ENCODE data around the gene LYSET.
"Not testable (repeated sequence)": the region's sequence is repeated elsewhere in the genome, so short reads cannot be mapped to it uniquely, and the experiment has no call there.

Gene LYSET, protein sequence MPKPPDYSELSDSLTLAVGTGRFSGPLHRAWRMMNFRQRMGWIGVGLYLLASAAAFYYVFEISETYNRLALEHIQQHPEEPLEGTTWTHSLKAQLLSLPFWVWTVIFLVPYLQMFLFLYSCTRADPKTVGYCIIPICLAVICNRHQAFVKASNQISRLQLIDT

DNA sequence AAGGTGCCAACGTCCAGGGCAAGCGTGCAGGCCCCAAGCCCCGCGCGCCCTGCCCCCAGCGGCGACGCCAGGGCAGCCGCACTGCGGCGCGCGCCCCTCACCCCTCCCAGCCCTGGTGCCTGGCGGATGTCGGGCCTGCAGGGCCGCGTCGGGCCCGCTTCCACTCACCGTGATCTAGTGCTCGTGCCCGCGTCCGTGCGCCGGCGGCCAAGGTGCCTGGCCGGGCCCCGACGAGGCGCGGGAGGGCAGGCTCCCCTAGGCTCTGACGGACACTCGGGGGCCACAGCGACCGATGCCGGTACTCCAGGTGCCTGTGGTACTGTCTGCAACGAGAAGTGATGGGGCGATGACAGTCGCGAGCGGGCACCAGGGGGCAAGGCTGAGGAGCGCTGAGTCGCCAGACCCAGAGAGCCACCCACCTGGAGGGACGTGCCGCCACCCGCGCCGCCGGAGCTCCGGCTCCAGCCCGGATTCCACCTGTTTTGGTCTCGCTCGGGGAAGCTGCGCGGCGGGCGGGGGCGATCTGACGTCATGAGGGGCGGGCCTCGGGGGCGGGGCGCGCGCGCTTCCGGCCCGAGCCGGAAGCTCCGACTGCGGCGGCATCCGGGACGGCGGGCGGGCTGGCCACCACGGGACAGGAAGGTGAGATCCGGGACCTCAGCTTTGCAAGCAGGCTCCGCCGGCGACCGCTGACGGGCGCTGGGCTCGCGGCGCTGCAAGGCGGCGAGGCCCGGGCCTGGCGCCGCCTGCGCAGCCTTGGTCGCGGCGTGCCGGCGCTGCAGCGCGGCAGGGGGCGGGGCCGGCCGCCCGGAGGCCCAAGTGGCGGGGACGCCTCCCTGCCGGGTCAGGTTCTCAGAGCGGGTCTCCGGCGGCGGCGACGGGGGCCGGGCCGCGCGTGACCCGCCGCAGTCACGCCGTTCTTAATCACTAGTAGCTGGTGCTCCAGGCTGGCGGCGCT, at the start of gene LYSET, which contains the start of gene MOAP1:
Gene LYSET, plus strand, starts transcription at position 927 of the 958 bp plus-strand sequence. CDS start 89 bp downstream, outside the sequence.
Gene MOAP1, minus strand, starts transcription at position 507 of the 958 bp plus-strand sequence. CDS start 655 bp downstream, outside the sequence.
- peak; percentile 39 to 46 for DNase-seq (ENCODE audit: low read depth in 2 of 2)

DNA sequence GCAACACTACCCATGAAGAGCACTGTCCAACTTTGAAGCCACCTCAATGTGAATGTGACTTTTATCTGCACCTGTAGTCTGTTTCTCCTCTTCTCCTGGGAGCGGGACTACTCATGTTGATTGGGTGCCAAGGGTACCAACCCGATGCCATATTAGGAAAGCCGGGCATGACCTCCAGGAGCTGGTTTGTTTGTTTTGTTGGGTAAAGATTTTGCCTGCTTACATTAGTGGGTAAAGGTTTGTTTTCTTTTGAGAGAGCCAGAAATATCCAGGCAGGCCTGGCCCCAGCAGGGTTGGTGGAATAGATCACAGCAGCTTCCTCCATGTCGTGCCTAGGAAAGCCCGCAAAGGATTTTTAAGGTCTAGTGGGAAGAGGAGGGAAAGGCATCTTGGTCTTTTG, 49.7 kb upstream of the LYSET start:
- DNase-seq (ENCODE audit: low read depth in 2 of 2), result no peak

DNA sequence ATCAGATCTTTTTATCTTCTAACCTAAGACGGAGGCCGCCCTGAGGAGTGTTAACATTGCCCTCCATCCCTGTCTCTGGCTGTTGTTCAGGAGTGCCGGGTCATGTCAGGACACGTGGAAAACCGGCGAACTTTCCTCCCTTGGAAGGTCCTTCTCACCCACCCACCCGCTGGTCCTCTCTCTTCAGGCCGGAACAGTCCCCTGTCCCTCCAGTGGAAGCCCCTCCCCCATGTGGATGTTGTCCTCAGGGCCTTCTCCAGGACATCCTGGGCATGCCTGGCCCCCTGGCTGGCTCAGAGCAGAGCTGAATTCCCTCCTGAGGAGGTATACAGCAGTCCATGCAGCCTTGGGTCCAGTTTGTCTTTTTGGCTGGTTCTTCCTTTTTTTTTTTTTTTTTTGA, 49.1 kb upstream of the LYSET start:
- no peak for DNase-seq (ENCODE audit: low read depth in 2 of 2)

DNA sequence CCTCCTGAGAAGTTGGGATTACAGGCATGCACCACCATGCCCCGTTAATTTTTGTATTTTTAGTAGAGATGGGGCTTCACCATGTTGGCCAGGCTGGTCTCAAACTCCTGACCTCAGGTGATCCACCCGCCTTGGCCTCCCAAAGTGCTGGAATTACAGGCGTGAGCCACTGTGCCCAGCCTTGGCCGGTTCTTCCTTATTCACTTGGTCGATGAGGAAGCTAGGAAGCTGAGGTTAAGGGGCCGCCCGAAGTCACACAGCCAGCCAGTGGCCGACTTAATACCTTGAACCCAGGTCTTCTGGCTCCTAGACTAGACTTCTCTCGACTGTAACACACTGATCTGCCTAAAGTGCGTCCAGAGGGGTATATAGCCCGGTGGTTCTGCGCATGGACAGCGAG, 48.6 kb upstream of the LYSET start:
- not testable (repeated sequence) for DNase-seq (ENCODE audit: low read depth in 2 of 2)

DNA sequence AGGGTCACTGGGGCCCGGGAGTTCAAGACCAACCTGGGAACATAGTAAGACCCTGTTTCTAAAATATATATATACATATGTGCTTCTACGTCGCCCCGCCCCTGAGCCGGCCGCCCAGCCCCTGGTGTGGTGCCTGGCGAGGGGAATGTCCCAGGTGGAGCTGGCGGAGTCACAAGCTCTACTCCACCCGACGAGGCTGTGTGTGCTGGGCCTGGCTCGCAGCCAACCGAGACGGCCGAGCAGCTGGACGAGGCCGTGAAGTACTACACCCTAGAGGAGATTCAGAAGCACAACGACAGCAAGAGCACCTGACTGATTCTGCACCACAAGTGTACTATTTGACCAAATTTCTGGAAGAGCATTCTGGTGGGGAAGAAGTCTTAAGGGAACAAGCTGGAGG, 47.3 kb upstream of the LYSET start:
- DNase-seq (ENCODE audit: low read depth in 2 of 2), result no peak

DNA sequence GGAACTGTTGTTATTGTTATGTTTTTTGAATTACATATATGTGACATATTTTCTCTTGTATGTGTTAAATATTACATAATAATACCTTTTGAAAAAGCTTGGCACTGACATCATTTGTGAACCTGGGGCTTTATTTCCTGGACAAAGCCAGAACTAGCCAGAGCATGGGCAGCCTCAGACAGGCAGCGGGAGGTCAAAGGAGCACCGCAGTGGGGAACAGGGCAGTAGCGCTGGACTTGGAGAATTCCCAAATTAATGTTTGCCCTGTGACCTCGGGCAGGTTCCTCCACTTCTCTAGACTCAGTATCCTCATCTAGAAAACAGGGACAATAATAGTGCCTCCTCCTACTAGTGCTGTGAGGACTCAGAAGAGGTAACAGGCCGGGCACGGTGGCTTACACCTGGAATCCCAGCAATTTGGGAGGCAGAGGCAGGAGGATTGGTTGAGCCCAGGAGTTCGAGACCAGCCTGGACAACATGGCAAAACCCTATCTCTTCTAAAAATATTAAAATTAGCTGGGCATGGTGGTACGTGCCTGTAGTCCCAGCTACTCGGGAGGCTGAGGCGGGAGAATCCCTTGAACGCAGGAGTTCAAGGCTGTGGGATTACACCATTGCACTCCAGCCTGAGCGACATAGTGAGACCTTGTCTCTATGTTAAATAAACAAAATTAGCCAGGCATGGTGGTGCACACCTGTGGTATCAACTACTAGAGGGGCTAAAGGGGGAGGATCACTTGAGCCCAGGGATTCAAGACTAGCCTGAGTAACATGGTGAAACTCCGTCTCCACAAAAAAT, 42.1 kb upstream of the LYSET start:
- no peak for DNase-seq (ENCODE audit: low read depth in 2 of 2)

DNA sequence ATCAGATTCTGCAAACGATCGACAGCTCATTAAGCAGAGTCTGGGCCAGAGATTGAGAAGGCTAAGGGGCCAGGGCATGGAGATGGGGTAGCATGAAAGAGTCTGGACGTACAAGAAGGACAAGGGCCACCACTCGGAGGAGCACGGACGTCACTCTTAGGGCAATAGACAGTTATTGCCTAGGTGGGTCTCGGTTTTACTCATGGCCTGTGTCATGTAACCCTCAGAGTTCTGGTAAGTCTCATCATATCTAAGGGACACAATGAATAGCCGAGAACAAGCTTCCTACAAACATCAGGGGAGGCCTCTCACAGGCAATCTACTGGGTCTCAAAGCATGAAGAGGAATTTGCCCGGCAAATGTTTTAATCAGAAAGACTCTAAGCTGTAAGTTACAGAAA, 39.0 kb upstream of the LYSET start:
- no peak for DNase-seq (ENCODE audit: low read depth in 2 of 2)

DNA sequence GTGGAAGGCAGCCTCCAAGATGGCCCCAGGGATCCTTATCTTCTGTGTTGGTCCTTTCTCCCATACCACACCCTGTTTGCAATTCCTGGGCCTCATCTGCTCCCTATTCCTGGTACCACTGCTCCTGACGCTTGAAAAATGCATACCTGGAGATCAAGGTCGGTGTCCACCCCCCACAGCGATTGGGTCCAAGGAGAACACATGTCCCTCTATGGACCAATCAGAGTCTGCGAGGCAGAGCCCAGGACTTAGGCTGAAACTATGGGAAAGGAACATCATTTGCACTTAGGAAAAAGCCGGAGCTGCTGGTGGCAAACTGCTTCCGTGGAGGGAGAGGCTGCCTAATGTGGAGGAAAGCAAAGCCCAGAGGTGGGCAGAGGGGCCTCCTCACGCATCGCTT, 36.1 kb upstream of the LYSET start:
- DNase-seq (ENCODE audit: low read depth in 2 of 2), result no peak

DNA sequence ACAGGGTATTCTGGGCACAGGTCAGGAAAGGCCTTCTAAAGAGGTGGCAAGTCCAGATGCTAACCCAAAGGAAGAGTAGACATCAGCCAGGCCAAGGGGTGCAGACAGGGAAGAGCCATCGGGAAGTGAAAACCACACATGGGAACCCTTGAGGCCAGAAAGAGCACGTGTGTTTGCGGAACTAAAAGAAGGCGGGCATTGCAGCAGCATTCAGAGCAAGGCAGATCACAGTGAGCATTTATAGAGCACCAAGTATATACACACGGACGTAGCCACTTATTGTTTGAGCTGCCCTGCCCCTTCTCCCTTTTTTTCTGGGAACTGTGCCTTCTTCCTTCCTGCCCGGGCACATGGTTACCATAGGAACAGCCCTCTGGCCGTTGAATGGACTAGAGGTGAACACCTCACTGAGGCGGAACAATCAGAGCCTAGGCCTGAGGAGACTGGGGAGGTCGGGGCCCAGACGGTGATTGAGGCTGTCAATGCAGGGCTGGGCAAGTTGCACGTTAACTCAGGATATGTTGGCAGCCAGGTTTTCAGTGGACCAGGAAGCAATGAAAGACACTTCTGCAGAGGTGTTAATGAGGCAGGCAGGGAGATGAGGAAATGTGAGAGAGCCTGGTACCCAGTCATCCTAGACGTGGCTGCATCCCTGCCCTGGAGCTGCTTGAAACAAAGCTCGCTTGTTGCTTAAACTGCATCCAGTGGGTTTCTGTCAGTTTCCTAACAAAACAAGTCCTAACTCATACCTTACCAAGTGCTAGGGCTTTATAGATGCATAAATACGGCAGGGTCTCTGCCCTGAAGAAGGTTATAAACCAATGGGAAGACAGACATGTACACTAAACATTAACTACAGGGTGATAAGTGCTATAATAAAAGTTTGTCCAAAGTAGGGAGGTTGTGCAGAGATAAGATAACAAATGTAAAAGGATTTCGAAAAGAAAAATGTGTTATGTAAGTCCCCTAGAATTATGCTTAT, 34.6 kb upstream of the LYSET start:
- DNase-seq (ENCODE audit: low read depth in 2 of 2), result no peak

DNA sequence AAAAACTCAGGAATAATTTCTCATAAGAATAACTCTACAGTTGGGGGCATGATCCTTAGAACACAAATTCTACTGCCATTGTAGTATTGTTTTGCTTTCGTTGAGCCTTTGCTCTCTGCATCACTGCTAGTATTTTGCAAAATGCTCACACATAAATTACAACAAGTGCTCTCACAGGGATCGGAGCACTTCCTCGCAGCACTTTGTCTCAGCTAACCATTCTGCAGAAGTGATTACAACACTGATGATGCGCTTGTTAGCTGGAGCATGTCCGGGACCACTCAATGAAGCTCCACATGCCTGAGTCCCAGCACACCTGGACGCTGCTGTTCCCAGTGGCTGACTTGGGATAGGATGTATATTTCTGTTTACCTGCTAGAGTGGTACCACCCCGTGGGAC, 32.0 kb upstream of the LYSET start:
- no peak for DNase-seq (ENCODE audit: low read depth in 2 of 2)

DNA sequence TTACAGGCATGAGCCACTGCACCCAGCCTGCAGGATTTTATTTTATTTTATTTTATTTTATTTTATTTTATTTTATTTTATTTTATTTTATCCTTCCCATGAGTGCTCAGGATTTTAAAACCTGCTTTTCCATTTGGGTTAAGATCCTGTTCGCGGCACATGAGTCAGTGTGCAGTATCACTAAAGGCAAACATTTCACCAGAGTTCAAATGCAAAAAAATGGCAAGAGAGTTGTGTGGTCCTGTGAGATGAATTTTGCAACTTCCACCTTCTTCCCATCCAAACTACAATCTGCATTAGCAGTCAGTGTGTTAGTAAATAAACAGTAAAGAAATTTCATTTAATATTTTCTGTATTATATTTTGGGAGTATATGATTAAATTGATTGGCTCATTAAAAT, 29.4 kb upstream of the LYSET start:
- DNase-seq (ENCODE audit: low read depth in 2 of 2), result no peak

DNA sequence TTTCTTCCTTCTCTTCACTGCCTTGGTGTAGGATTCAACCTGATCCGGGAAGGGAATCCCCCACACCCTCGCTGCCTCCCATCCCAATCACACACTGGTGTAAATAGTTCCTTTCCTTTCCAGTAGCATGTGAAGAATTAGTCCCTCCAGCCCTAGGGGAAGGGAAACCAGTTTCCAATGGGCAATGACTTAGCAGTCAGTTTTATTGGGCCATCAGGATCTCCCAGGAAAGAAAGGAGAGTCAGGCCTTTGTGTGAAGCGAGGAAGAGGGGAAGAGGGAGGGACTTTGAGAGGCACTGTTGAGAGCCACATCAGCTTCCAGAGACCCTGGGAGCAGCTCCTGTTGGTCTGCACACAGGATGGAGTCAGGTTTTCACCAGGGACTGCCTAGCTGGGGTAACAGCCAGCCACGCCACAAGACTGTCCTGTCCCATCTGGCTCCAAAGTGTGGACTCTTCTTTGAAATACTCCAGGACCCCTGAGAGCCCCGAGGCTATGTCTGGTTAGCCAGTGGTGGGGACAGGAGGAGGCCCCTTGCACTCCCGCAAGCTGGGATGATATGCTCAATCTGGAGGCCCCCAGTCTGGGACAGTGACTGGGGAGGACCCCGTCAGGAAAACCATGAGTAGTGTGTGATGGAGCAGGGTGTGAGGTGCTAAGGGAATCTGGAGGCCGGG, 28.3 kb upstream of the LYSET start:
- no peak for DNase-seq (ENCODE audit: low read depth in 2 of 2)

DNA sequence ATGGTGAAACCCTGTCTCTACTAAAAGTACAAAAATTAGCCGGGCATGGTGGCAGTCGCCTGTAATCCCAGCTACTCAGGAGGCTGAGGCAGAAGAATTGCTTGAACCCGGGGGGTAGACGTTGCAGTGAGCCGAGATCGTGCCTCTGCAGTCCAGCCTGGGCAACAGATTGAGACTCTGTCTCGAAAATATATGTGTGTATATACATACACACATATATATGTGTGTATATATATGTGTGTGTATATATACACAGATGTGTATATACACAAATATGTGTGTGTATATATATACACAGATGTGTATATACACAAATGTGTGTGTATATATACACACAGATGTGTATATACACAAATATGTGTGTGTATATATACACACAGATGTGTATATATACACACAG, 26.8 kb upstream of the LYSET start:
- not testable (repeated sequence) for DNase-seq (ENCODE audit: low read depth in 2 of 2)

DNA sequence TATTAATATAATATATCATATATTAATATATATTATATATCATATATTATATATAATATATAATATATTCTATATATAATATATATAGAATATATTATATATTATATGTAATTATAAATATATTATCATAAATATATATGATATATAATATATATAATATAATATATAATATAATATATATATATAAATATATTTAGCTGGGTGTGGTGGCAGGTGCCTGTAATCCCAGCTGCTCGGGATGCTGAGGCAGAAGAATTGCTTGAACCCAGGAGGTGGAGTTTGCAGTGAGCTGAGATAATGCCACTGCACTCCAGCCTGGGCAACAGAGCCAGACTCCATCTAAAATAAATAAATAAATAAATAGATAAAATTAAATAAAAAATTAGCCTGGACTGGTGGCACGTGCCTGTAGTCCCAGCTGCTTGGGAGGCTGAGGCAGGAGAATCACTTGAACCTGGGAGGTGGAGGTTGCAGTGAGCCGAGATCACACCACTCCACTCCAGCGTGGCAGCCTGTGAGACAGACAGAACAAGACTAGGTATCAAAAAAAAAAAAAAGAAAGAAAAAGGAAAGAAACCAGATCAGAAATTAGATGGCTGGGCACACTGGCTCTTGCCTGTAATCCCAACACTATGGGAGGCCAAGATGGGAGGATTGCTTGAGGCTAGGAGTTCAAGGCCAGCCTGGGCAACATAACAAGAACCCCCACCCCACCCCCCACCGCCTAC, 25.3 kb upstream of the LYSET start:
- not testable (repeated sequence) for DNase-seq (ENCODE audit: low read depth in 2 of 2)

DNA sequence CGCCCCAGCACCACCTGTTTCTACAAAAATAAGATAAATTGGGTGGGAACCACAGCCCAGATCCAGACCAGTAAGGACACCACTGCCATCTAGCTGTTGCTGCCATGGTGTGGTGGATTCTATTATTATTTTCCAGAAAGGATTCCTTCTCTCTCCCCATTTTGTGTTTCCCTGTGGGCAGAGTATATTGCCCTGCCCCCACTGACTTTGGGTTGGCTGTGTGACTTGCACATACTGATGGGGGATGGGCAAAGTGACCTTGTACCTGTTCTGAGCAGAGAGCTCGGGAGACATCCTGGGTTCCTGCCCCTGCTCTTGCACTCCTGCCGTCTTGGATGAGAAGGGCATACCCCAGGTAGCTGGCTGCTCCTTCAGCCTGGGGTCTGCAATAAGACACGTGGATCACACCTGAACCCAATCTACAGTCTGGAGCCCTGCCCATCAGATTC, 24.7 kb upstream of the LYSET start:
- no peak for DNase-seq (ENCODE audit: low read depth in 2 of 2)

DNA sequence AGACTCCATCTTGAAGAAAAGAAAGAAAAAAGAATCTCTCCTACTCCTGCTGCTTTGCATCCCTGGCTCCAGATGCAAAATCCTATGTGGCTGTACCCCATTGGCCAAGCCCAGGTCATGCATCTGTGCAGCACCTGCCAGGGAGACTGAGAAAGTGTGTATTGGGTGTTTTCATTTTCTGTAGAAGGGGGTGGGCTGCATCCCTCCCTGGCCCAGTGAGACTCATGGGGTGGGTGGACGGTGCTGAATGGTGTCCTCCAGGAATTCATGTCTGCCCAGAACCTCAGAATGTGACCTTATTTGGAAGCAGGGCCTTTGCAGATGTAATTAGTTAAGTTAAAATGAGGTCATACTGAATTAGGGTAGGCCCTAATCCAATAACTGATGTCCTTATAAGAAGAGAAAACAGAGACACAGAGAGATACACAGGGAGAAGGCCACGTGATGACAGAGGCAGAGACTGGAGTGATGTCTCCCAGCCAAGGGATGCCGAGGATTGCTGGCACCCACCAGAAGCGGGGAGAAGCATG, 23.6 kb upstream of the LYSET start:
- no peak for DNase-seq (ENCODE audit: low read depth in 2 of 2)

DNA sequence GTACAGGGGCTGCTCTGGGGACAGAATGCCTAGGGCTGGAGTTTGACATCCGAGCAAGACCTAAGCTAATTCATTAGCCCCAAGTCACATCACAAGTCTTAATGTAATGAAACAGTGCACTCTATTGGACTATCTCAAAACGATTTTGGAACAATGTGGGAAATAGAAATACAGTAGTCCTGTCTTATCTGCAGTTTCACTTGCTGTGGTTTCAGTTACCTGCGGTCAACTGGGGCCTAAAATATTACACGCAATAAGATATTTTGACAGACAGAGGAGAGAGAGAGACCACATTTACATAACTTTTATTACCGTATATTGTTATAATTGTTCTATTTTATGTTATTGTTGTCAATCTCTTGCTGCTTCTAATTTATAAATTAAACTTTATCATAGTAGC, 21.6 kb upstream of the LYSET start:
- DNase-seq (ENCODE audit: low read depth in 2 of 2), result no peak

DNA sequence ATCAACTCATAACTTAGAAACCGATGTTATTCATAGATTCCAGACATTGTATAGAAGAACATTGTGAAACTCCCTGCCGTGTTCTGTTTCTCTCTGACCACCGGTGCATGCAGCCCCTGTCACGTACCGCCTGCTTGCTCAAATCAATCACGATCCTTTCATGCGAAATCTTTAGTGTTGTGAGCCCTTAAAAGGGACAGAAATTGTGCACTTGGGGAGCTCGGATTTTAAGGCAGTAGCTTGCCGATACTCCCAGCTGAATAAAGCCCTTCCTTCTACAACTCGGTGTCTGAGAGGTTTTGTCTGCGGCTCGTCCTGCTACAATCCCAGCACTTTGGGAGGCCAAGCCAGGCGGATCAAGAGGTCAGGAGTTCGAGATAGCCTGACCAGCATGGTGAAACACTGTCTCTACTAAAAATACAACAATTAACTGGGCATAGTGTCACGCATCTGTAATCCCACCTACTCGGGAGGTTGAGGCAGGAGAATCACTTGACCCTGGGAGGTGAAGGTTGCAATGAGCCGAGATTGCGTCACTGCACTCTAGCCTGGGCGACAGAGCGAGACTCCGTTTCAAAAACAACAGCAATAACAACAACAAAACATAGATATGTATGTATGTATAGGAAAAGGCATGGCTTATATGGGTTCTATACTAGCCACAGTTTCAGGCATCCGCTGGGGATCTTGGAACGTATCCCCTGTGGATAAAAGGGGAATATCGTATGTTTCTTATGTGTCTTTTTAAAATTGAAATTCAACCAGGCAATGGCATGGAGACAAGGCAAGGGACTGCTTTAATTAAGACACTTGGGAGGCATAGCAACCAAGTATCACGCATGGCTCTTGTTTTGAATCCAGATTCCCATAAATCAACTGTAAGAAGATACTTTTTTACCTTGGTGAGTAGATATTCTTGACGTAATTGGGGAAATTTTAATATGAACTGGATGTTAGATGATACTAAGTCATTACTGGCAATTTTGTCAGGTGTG, 19.5 kb upstream of the LYSET start:
- not testable (repeated sequence) for DNase-seq (ENCODE audit: low read depth in 2 of 2)
